H54 (cell line): ENCODE data around the gene APOA1.

Experiments
- DNase-seq: peaks from one replicate; pipeline ENCODE4 v3.0.0; 2011; ENCODE audit warnings: low spot score, mixed read lengths; ENCODE audit not compliant: insufficient read length
- FAIRE-seq: peaks from 3 replicates; lab custom pipeline; 2011; peaks lifted over from hg19 to GRCh38; lab: Jason Lieb, UNC
- POLR2A ChIP-seq: IDR thresholded peaks from 2 replicates; pipeline ENCODE4 v1.6.1; 2011; ENCODE audit warnings: low read depth, mild to moderate bottlenecking, low read length

APOA1 gene

GRCh38 chr11:116787786-116788486 is 49.5 kb downstream of the APOA1 start, which contains the start of gene ZPR1:
Gene ZPR1, minus strand, starts transcription at chr11:116788023. Its CDS starts 33 bp downstream, at chr11:116787990.
- DNase-seq, result peak; percentile 72
- peak; percentile 60 for TF ChIP-seq POLR2A
- FAIRE-seq, result no peak

GRCh38 chr11:116787436-116787785 is 50.0 kb downstream of the APOA1 start:
- TF ChIP-seq POLR2A, result no peak
- FAIRE-seq (no peak), DNase-seq (no peak)

GRCh38 chr11:116786966-116787365 is 50.5 kb downstream of the APOA1 start:
- no peak for TF ChIP-seq POLR2A
- no peak for FAIRE-seq
- DNase-seq, result no peak

GRCh38 chr11:116786326-116786725 is 51.1 kb downstream of the APOA1 start:
- no peak for TF ChIP-seq POLR2A
- DNase-seq (no peak), FAIRE-seq (no peak)
